ENCODE measurements around the gene RIPOR3.
"Not testable (repeated sequence)": the region's sequence is repeated elsewhere in the genome, so short reads cannot be mapped to it uniquely, and the experiment has no call there.

RIPOR3 gene

DNA sequence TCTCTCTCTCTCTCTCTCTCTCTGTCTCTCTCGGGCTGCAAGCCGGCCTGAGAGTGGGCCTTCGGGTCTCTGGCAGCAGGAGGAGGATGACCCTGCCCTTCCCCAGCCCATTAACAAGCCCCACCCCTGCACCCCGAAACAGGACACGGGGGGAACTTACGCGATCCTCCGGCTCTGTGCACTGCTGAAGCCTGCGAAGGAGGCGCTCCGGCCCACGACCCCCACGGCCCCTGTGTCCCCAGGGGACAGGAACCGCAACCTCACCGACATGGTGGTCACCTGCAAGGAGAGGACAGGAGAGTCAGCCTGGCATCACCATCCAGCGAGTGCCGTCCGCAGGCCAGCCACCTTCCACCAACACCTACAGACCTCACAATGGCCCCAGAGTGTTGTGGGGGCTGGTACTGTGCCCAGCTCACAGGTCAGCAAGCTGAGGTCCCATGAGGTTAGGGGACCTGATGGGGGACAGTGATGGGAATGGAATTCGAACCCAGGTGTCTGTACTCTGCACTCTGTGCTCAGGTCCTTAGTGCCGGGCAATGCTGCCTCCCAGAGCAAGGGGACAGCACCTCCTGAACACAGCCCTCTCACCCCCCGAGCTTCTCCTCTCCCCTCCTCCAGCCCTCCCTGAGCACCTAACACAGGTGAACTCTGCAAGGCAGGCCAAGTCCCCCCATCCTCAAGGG lies 60.6 kb downstream of the RIPOR3 start:
- no peak for DNase-seq

DNA sequence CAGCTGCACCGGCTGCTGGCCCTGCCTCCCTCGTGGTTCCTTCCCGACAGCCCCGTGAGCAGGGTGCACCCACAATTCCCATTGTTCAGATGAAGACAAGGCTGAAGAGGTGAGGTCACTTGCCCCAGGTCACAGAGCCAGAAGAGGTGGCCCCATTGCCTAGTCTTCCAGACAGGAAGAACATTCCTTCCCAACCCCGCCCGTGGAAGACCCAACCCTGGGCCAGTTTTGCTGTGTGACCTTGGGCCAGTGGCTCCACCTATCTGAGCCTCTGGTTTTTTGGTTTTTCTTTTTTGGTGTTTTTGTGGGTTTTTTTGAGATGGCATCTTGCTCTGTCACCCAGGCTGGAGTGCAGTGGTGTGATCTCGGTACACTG lies 61.7 kb downstream of the RIPOR3 start:
- DNase-seq: no peak

DNA sequence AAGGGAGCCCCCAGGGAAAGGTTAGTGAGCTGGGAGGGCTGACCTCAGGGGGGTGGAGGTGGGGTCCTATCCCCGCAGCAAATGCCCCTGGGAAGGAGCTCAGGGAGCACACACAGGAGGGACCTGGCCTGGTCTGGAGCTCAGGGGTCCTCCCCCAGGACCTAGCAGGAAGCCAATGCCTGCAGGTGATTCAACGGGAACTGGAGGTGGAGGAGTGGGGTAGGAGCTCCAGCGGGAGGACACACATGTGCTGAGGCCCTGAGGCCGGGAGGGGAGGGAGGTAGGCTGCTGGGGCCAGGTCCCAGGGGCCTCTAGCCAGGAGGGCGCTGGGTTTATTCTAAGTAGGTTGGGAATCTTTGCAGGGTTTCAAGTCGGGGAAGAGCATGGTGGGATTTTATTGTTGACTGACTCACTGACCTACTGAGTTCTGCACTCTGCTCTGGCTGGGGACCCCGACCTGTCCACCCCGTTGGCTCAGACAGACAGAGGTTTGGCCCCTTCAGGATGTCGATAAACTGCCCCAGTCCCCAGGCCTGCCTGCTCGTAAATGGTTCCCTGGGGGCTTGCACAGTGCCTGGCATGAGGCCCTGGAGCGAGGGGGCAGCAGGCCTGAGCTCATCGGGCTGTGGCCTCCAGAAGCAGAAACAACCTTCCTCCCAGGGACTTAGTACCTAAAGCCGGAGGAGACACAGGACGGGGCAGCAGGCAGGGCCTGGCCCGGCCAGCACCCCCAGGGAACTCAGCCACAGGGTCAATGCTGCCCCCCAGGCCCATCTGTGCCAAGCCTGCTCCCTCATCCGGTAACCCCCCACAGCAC lies 62.3 kb downstream of the RIPOR3 start:
- DNase-seq: no peak

DNA sequence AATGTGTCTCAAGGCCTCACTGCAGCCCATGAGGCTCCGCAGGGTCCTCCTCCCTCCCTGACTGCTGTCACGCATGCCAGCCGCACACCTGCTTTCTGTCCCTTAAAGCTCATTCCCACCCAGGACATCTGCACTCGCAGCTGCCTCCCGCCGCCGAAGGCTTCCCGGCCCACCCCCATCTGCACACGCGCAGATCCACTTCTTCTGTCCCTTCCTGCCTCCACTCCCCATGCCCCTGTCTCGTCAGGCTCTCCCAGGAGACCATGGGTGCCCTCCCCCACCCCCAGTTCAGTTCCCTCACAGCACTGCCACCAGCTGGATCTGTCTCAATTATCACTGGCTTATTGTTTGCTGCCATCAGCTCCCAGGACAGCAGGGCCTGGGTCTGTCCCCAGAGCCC lies 63.0 kb downstream of the RIPOR3 start:
- DNase-seq: no peak

DNA sequence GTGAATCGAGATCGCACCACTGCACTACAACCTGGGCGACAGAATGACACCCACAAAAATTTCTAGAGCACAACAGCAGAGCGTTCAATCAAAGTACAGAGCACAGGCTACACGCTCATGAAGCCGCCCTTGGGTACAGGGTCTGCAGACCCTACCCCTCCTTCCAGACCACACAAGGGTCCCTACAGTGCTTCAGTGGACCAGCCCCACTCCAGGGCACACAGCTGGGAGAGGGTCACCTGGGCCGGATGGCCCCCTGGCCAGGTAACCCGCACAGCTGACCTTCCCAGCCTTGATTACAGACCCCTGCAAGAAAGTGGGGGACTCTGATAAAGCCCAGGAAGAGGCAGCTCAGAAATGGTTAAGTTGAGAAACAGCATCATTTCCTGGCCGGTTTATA lies 63.6 kb downstream of the RIPOR3 start:
- no peak for DNase-seq

DNA sequence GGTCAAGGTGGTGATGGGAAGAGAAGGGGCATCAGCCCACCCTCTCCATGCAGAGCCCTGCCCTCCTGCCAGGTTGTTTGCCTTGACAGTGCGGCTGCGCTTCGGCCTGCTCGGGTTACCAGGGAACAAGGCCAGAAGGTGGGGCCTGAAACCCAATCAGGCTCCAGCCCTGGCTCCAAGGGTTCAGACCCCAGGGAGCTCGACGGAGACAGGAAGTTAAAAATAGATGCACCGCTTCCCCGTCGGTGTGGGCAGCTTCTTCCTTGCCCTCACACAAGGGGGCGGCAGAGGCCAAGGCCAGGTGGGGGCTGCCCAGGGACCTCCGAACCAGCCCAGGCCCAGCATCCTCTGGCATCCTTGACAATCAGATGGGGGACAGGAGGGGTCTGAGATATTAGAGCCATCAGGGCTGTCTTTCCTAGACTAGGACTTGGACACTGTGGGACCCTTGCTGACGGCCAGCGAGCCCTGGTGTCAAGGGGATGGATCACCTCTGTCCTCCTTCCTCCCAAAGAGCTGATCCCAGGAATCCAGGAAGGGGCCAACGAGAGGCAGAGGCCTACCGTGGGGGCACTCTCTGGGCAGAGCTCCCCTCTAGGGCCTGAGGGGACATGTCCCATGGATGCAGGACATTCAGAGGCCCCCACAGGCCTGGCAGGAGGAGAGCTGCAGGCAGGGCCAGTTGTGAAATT lies 65.2 kb downstream of the RIPOR3 start:
- no peak for DNase-seq

DNA sequence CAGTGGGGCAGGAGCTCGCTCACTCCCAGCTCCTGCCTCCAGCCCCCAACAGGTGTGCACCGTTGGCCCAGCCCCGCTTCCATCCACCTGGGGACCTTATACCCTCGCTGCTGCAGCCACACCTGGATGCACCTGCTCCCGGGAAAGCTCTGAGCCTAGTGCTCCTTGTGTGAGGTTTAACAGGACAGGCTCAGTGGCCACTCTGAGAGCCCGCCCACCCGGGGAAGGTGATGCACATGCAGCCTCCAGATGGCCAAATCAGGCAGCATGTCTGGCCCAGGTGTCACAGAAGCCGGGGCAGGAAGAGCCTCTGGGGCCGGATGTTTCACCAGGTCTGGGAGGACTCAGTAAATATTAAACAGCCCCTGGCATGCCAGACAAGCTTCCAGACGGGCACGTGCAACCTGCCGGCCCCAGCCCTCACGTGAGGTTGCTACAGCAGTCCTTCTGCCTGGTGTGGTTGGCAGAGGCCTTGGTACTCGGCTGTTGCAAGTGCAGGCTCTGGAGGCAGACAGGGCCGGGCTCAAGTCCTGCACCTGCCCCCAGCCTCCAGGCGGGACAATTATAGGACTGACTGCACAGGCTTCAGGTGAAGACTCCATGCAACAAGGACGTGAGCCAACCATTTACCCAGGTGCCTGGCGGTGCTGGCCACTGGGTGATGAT lies 66.9 kb downstream of the RIPOR3 start:
- no peak for DNase-seq

DNA sequence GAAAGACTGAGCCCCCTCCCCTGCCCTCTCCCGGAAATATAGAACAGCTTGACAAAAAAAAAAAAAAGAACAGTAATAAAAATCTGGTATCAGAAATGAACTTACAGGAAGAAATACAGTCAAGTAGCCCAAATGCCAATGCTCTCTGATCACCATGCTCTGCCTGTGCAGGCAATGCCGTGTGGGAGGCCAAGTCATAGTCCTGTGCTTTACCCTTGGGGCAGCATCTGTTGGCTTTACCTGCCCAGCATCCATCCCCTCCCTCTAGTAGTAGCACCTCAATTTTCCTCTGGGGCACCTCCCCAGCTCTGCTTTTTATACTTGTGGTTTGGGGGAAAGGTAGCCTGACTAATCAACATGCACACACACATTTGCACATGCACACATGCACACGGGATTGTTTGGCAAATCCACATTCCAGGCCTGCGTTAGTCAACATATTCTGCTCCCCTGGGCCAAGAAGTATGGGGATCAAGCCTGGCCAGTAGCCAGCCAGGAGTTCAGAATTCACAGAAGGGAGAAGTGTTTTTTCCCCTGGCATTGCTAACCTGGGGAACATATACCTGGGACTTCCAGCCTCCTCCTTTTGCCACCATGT lies 70.2 kb downstream of the RIPOR3 start:
- no peak for DNase-seq

DNA sequence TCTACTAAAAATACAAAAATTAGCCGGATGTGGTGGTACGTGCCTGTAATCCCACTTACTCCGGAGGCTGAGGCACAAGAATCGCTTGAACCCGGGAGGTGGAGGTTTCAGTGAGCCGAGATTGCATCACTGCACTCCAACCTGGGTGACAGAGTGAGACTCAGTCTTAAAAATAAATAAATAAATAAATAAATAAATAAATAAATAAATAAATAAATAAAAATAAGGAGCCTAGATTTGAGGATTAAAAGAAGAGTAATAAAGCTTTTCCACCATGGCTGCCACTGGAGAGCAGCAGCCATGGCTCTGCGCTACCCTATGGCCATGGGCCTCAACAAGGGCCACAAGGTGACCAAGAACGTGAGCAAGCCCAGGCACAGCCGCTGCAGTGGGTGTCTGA lies 70.9 kb downstream of the RIPOR3 start:
- not testable (repeated sequence) for DNase-seq

DNA sequence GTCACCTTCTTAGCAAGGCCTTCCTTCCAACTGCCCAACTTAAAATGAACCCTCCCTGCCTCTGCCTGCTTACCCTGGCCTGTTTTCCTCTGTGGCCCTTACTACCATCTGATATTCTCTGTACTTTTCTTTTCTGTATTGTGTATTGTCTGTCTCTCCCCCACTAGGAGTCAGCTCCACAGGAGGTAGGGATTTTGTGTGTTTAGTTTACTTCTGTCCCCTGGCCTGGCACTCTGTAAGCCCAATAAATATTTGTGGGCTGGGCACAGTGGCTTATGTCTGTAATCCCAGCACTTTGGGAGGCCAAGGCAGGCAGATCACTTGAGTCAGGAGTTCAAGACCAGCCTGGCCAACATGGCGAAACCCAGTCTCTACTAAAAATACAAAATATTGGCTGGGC lies 72.8 kb downstream of the RIPOR3 start:
- no peak for DNase-seq

DNA sequence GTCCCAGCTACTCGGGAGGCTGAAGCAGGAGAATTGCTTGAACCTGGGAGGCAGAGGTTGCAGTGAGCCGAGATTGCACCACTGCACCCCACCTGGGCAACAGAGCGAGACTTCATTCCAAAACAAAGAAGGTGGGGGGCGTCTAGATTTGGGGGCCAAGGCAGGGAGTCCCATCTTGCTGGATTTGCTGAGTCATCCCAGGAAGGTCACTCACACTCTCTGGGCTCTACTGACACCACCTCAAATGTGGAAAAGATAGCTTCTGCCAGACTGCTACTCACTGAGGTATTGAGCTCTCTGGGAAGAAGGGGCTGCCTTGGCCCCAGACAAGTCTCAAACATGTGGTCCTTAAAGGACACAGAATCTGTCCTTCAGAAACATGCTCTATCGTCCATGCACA lies 74.3 kb downstream of the RIPOR3 start:
- no peak for DNase-seq

DNA sequence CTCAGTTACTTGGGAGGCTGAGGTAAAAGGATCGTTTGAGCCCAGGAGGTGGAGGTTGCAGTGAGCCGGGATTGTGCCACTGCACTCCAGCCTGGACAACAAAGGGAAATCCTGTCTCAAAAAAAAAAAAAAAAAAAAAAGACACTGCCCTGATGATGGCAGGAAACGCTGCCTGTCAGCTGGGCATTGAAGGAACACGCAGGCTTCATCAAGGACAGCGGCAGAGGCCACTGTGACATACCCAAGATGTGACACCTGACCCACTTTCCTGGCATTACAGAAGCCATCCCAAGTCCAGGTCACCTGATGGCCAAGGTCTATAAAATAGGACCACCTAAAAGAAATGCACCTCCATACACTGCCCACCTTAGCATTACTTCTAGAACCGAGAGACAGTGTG lies 75.9 kb downstream of the RIPOR3 start:
- no peak for DNase-seq

DNA sequence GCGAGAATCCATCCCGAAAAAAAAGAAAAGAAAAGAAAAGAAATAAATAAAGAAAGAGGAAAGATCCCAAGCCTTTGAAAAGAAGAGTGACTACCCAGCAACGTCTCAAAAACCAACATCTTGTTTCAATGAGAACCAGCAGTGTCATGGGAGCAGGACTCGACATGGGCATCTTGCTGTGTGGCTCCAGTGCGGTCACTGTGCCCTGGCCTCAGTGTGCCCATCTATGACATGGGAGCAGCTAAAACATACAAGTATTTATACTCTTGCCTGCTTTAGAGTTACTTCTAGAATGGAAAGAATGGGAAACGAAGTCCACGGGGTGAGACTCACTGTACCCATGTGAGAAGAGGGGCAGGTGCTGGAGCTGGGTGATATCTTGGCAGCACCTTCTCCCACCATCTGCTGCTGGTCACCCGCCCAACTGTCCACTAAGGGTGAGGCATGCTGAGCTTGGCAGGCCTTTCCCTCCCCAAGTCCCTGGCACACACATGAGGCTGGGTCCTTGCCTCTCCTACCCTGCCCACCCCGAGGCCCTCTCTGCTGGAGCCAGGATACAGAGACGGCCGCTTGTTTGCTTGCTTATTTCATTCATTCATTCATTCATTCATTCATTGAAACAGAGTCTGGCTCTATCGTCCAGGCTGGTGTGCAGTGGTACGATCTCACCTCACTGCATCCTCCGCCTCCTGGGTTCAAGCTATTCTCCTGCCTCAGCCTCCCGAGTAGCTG lies 77.7 kb downstream of the RIPOR3 start:
- DNase-seq: no peak

DNA sequence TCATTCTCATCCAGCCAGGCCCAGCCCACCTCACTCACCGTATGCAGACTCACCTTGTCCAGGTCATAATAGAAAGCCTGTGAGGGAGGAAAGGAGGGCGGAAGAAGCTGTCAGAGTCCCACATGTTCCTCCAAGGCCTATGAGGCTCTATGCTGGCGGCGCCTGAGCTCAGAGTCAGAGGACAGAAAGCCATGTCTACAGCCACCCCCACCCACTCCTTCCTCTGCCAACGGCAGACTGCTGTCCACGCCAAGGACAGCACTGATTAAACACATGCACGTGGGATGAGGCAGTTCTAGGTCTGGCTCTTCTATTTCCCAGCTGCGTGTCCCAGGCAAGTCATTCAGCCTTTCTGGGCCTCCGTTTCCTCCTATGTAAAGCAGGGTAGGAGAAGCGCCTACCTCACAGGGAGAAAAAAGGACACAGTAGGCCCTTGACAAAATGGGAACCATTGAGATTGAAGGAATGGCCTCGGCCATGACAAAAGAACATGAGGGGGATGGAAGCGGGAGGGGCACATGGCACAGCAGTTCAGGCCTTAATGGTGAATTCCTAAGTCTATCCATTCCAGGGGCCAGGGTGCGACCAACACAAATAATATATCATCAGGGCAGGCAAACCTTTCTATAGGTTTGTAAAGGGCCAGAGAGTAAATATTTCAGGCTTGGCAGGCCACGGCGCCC lies 80.1 kb downstream of the RIPOR3 start:
- no peak for DNase-seq

DNA sequence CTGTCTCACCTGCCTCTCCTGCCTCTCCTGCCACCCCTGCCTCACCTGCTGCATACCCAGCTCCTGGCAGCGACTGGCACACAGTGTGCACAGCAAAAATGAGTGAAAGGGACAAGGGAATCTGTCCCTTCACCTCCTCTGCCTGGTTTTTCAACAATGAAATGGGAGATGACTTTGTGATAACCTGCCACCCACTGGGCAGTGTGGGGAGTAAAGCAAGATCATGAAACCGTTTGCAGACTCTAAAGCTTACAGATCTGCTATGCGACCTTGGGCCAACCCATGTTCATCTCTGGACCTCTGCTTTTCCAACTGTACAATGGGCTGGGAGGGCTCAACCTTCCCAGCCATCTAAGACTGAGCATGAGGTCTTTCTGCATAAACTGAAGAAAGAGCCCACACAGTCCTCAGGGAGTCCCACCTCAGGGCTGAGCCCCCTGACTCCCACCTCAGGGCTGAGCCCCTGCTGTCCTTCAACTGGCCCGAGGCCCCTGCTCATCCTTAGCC lies 81.1 kb downstream of the RIPOR3 start:
- DNase-seq: no peak

DNA sequence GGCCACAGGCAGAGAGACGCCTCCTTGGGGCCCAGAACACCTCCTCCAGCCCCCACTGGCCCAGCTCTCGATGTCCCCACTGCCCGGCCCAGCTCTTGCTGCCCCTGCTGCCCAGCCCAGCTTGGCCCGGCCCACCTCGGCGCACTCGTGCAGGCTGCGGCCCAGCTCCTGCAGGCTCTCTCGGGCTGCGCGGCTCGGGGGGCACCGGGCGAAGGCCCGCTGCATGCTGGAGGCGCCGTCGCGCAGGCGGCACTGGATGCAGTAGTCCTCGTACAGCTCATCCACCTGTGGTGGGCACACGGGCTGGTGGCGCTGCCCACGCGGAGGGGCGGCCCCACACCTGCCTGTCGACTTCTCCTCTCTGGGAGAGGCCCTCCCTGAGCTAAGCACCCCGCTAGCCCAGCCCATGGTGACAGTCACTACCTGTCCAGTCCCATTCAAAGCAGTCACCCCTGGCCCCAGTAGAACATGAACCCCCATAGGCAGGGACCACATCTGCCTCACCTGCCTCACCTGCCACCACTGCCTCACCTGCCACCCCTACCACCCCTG lies 81.8 kb downstream of the RIPOR3 start:
- DNase-seq: no peak

DNA sequence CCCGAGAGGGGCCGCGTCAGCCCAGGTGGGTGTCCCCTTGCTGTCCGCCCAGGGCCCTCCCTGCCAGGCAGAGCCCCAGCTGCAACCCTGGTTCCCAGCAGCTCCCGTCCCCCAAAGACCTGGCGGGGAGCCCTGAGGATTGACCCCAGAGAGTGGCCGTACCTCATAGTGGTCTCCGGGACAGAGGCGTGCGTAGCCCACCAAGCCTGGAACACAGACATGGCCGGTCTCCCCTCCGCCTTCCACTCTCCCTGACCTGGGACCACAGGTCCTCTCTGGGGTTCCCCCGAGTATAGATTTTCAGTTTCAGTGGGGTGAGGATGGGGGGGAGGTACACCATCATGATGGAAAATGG lies 82.6 kb downstream of the RIPOR3 start:
- no peak for DNase-seq

DNA sequence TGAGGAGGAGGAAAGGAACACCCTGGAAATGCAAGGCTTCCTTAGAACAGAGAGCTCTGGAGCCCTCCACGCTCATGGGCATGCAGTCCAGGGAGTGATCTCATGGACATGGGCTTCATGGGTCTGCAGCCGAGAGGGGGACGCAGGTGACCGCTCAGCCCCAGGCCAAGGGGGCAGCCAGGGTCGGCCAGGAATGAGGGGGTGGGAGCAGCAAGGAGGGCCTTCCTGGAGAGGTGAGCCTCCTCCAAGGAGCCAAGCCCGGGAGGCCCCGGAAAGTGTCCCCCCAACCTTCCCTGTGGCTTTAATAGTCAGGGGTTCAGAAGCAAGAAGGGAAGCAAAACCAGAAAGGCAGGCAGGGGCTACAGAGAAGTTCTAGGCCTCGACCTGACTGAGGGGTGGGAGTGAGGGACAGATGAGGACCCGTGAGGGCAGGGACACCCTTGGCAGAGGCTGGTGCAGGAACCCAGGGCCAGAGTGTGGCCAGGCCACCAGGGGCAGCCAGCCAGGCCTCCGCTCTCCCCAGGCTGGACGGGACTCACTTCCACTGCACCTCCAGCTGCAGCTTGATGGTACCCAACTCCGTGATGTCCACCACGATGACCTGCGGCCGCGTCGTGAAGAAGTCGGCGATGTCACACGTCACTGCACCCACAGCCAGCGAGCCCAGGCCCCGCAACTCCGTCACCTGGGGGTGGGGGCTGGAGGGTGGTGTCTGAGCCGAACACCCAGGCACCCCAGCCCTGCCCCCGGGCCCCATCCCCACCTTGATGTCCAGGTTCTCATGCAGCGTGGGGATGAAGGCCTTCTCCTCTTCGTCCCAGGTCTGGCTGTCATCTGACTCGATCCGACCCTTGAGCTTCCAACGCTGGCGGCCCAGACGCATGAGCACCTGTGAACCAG lies 83.2 kb downstream of the RIPOR3 start:
- no peak for DNase-seq

DNA sequence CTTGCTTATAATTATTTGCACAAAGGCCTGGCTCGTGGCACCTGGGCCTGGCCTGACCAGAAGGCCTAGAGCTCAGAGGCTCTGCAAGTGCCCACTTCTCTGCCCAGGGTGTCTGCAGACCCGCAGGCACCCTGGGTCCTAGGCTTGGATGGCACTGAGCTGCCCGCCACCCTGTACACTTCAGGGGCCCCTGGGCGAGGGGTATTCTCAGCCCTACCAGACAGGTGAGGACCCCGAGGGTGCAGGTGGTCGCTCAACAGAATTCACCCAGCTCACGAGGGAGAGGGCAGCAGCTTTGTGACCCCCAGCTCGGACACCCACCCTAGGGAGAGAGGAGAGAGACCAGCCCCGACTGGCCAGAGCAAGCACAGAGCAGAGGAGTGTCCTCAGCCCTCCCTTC lies 83.9 kb downstream of the RIPOR3 start:
- no peak for DNase-seq

DNA sequence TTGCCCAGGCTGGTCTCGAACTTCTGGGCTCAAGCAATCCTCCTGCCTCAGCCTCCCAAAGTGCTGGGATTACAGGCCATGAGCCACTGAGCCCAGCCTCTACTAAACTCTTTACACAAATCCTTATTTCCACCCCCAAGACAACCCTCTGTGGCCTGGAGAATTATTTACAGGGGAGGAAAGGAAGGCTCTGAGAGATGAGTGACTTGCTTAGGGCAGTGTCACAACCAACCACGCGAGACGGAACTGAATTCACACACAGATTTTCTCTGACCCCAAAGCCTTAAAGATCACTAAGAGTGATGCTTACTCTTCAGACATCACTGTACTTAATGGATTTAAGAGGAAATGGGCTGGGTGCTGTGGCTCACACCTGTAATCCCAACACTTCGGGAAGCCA lies 86.2 kb downstream of the RIPOR3 start:
- DNase-seq: no peak
